GM18505 (cell line): ENCODE measurements around the gene DUSP14.
A peak's percentile ranks its signal among the peaks of the same experiment; 100 is the strongest.
"Not testable (repeated sequence)": the region's sequence is repeated elsewhere in the genome, so short reads cannot be mapped to it uniquely, and the experiment has no call there.

Experiments
- ATAC-seq: cut with Tn5 transposase; IDR thresholded peaks from one replicate; pipeline ENCODE4 v1.9.1; 2021; ENCODE audit not compliant: unreplicated experiment
- POLR2A ChIP-seq: IDR thresholded peaks from 4 replicates; pipeline ENCODE4 v1.6.1; 2011; ENCODE audit warnings: borderline replicate concordance; ENCODE audit not compliant: insufficient read depth, insufficient read length; ENCODE audit errors: extremely low read depth

DUSP14 gene

GRCh38 chr17:37490638-37491614, 1.2 kb downstream of the DUSP14 start:
- TF ChIP-seq POLR2A = peak; percentile 36
- no peak for ATAC-seq

GRCh38 chr17:37492167-37492566, 2.5 kb downstream of the DUSP14 start:
- TF ChIP-seq POLR2A = no peak
- no peak for ATAC-seq

GRCh38 chr17:37493249-37494027, 3.7 kb downstream of the DUSP14 start:
- ATAC-seq = no peak
- TF ChIP-seq POLR2A = no peak

GRCh38 chr17:37494401-37494831, 4.7 kb downstream of the DUSP14 start:
- no peak for TF ChIP-seq POLR2A

GRCh38 chr17:37494971-37495370, 5.3 kb downstream of the DUSP14 start:
- ATAC-seq = no peak
- no peak for TF ChIP-seq POLR2A

More at GRCh38 chr17:37494401-37494831, 4.7 kb downstream of the DUSP14 start:
- ATAC-seq = no peak

- TF ChIP-seq POLR2A = no peak
- ATAC-seq = no peak
Measured at GRCh38 chr17:37500378-37500777, 10.7 kb downstream of the DUSP14 start.

- ATAC-seq = no peak
Measured at GRCh38 chr17:37502009-37502936, 12.6 kb downstream of the DUSP14 start.

GRCh38 chr17:37503148-37503547, 13.5 kb downstream of the DUSP14 start:
- TF ChIP-seq POLR2A = no peak
- ATAC-seq = no peak

More at GRCh38 chr17:37502009-37502936, 12.6 kb downstream of the DUSP14 start:
- TF ChIP-seq POLR2A = no peak

- TF ChIP-seq POLR2A = no peak
- no peak for ATAC-seq
Measured at GRCh38 chr17:37505333-37505732, 15.6 kb downstream of the DUSP14 start.

GRCh38 chr17:37506678-37507077, 17.0 kb downstream of the DUSP14 start:
- ATAC-seq = no peak
- no peak for TF ChIP-seq POLR2A

- no peak for TF ChIP-seq POLR2A
- ATAC-seq = no peak
Measured at GRCh38 chr17:37507111-37507510, 17.4 kb downstream of the DUSP14 start.

- ATAC-seq = no peak
Measured at GRCh38 chr17:37510056-37510455, 20.4 kb downstream of the DUSP14 start.

GRCh38 chr17:37511642-37512041, 22.0 kb downstream of the DUSP14 start:
- not testable (repeated sequence) for ATAC-seq

More at GRCh38 chr17:37510056-37510455, 20.4 kb downstream of the DUSP14 start:
- TF ChIP-seq POLR2A = no peak
